Inferior parietal cortex (tissue), 1 donor: ENCODE measurements around the gene CLDN19.
"Not testable (repeated sequence)": the region's sequence is repeated elsewhere in the genome, so short reads cannot be mapped to it uniquely, and the experiment has no call there.

Experiments
- DNase-seq: peaks from one replicate; pipeline ENCODE4 v3.0.0-alpha.2; 2016; ENCODE audit errors: extremely low spot score

CLDN19 gene

GRCh38 chr1:42737986-42738677 is 1.9 kb downstream of the CLDN19 start:
- no peak for DNase-seq

- no peak for DNase-seq
Measured at GRCh38 chr1:42737257-42737656, 2.8 kb downstream of the CLDN19 start.

GRCh38 chr1:42736571-42737200 is 3.4 kb downstream of the CLDN19 start:
- no peak for DNase-seq

- no peak for DNase-seq
Measured at GRCh38 chr1:42736152-42736551, 3.9 kb downstream of the CLDN19 start.

GRCh38 chr1:42735477-42736105 is 4.4 kb downstream of the CLDN19 start:
- DNase-seq = no peak

- DNase-seq = no peak
Measured at GRCh38 chr1:42735056-42735455, 5.0 kb downstream of the CLDN19 start.

GRCh38 chr1:42734201-42735035 is 5.6 kb downstream of the CLDN19 start:
- DNase-seq = no peak

- no peak for DNase-seq
Measured at GRCh38 chr1:42733415-42734200, 6.4 kb downstream of the CLDN19 start.

- no peak for DNase-seq
Measured at GRCh38 chr1:42732126-42732680, 7.8 kb downstream of the CLDN19 start.

- no peak for DNase-seq
Measured at GRCh38 chr1:42731585-42731984, 8.5 kb downstream of the CLDN19 start.

GRCh38 chr1:42730988-42731387 is 9.0 kb downstream of the CLDN19 start:
- DNase-seq = no peak

- no peak for DNase-seq
Measured at GRCh38 chr1:42730002-42730401, 10.0 kb downstream of the CLDN19 start.

- not testable (repeated sequence) for DNase-seq
Measured at GRCh38 chr1:42725820-42726219, 14.2 kb downstream of the CLDN19 start.

GRCh38 chr1:42723511-42723910 is 16.5 kb downstream of the CLDN19 start:
- DNase-seq = no peak

- DNase-seq = not testable (repeated sequence)
Measured at GRCh38 chr1:42722403-42722802, 17.6 kb downstream of the CLDN19 start.

GRCh38 chr1:42721926-42722325 is 18.1 kb downstream of the CLDN19 start:
- DNase-seq = no peak

- no peak for DNase-seq
Measured at GRCh38 chr1:42720868-42721267, 19.2 kb downstream of the CLDN19 start.

GRCh38 chr1:42714441-42714840 is 25.6 kb downstream of the CLDN19 start:
- DNase-seq = not testable (repeated sequence)

- no peak for DNase-seq
Measured at GRCh38 chr1:42713293-42713692, 26.7 kb downstream of the CLDN19 start.

GRCh38 chr1:42712808-42713207 is 27.2 kb downstream of the CLDN19 start:
- DNase-seq = not testable (repeated sequence)

- DNase-seq = no peak
Measured at GRCh38 chr1:42703888-42704464, 36.1 kb downstream of the CLDN19 start.
